Measurements from ENCODE around the gene MAU2. TPM values are rescaled to one million over a fixed set of nuclear protein-coding genes. Genes with fewer than 3 reads are reported as not detected.

Gene MAU2
- total RNA-seq, 4 donors from 2014 or later = 20.9 to 78.2 (median 43.9) TPM

DNA sequence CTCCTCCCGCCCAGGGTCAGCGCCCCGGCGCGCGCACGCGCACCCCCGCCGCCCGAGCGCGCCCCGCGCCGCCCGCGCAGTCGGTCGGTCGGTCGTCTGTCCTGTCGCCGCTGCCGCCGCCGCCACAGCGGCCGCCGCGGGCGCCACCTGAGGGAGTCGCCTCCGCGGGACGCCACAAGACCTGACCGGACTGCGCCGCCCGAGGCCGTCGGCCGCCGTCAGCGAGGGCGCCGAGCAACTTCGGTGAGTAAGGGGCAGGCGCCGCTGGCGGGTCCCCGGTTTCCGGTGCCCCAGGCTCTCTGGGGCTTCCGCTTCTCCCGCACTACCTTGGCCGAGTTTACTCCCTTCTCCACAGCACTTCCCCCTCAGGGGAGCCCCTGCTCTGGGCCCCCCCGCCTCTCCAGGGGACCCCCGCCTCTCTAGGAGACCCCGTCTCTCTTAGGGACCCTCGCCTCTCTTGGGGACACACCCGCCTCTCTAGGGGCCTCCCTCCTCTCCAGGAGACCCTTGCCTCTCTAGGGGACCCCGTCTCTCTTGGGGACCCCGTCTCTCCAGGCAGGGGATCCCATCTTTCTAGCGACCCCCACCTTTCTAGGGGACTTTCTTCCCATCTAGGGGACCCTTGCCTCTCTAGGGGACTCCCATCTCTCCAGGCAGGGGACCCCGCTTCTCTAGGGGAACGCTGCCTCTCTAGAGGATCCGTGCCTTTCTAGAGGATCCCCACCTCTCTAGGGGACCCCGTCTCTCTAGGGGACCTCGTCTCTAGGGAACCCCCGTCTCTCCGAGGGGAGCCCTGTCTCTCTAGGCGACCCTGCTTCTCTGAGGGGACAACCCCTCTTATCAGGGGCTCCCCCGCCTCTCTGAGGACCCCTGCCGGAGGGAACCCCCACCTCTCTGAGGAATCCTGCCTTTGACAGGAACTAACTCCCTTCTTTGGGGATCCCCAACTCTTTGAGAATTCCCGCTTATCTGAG is 65.6 kb downstream of the MAU2 start:
- TF ChIP-seq, protein P1, sequence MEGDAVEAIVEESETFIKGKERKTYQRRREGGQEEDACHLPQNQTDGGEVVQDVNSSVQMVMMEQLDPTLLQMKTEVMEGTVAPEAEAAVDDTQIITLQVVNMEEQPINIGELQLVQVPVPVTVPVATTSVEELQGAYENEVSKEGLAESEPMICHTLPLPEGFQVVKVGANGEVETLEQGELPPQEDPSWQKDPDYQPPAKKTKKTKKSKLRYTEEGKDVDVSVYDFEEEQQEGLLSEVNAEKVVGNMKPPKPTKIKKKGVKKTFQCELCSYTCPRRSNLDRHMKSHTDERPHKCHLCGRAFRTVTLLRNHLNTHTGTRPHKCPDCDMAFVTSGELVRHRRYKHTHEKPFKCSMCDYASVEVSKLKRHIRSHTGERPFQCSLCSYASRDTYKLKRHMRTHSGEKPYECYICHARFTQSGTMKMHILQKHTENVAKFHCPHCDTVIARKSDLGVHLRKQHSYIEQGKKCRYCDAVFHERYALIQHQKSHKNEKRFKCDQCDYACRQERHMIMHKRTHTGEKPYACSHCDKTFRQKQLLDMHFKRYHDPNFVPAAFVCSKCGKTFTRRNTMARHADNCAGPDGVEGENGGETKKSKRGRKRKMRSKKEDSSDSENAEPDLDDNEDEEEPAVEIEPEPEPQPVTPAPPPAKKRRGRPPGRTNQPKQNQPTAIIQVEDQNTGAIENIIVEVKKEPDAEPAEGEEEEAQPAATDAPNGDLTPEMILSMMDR (IDR thresholded peaks at IDR 0.05; ENCODE audit: low read depth) = no peak

DNA sequence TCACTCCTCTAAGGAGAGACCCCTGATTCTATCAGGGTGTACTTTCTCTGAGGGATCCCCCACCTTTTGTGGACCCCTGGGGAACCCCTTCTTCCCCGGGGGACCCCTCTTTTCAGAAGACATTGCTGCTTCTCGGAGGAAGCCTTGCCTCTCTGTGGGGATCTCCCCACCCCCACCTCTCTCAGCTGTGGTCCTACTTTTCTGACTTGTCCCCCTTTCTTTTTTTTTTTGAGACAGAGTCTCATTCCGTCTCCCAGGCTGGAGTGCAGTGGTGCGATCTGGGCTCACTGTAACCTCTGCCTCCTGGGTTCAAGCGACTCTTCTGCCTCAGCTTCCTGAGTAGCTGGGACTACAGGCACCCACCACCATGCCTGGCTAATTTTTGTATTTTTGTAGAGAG is 66.5 kb downstream of the MAU2 start:
- TF ChIP-seq, protein P1 (IDR thresholded peaks at IDR 0.05; ENCODE audit: low read depth) = no peak

DNA sequence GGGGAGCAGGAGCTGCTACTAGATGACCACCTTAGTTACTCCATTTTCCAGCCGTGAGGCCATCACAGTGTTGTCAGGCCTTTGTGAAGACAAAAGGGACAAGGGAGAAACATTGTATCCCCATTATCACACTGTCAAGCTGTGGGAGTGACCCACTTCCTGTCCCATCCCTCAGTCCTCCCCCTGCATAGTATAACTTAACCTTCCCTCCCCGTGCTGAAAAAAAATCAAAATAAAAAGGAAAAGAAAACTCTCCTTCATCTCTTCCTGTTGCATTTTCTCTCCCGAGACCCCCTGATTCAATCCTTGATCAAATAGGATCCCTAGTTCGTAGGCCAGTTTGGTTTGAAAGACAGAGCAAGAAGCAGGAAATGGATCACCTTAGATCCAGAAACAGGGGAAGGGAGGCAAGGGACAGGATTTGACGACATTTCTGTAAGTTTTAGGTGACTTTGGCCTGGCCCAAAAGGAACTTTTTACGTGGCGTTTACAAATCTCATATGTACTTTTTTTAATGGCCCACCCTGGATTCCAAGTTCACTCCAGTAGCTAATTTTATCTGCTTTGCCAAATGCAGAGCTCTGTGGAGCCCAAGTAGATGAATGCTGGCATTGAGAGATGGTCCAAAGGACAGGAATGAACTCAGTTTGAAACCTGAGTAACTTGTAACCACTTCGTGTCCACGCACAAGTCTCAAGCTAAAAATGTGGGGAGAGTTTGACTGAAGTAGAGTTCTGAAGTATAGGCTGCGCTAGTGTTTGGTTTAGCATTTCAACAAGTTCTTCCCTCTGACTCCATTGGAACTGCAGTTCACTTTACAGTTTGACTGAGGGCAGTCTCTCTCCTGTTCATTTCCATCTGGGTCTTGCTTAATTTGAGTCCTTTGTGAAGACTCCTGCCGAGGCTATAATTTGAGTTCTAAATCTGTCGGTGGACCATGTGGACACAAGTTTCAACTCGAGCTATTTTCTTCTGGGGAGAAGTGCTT is 68.2 kb downstream of the MAU2 start:
- TF ChIP-seq, protein P1 (IDR thresholded peaks at IDR 0.05; ENCODE audit: low read depth) = no peak

DNA sequence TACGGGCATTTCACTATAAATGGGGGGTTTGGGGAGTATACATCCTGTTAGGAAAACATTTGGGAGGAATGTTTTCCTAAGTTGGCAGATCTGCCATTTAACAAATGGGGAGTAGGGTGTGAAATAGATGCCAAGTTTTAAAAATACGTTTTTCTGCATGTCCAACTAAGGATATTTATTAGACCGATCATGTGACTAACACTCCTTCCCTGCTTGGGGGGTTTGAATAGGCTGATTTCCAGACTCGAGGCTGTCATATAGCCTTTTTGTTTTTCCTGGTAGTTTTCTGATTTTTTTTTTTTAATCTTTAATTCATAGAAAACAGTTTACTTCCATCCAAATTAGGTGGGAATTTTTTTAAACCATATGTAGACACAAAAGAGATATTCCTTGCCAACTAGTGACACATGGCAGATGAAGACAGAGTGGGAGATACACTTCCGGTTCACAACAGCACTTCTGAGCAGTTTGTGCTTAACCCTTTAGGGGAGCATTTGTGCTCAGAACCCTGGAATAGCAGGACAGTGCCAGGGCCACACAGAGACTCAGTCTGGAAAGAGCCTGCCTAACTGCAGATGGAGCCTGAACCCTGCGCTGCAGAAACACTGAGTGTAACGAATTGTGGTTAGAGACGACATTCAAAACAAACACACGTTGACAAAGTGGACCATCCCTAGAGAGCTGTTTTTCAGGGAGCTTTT is 79.3 kb downstream of the MAU2 start:
- TF ChIP-seq, protein P1 (IDR thresholded peaks at IDR 0.05; ENCODE audit: low read depth) = no peak

DNA sequence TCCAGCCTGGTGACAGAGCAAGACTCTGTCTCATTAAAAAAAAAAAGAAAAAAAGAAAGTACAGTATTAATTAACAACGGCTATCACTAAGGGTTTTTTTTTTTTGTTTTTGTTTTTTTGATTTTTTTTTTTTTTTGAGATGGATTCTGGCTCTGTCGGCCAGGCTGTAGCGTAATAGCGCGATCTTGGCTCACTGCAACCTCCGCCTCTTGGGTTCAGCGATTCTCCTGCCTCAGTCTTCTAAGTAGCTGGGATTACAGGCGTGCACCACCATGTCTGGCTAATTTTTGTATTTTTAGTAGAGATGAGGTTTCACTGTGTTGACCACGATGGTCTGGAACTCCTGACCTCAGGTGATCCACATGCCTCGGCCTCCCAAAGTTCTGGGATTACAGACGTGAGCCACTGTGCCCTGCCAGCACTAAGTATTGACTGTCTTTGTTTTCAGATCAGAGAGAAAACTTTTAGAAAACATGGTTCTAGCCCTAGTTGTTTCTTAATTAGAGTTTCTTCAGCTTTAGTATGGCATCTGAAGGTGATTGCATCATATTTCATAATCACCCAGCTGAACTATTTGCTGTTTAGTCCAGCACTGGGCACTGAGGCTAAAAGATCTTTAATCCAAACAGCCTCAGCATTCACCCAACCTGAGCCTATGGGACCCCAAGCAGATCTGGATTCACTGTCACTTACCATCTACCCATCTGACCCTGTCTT is 82.2 kb downstream of the MAU2 start:
- TF ChIP-seq, protein P1 (IDR thresholded peaks at IDR 0.05; ENCODE audit: low read depth) = no peak

DNA sequence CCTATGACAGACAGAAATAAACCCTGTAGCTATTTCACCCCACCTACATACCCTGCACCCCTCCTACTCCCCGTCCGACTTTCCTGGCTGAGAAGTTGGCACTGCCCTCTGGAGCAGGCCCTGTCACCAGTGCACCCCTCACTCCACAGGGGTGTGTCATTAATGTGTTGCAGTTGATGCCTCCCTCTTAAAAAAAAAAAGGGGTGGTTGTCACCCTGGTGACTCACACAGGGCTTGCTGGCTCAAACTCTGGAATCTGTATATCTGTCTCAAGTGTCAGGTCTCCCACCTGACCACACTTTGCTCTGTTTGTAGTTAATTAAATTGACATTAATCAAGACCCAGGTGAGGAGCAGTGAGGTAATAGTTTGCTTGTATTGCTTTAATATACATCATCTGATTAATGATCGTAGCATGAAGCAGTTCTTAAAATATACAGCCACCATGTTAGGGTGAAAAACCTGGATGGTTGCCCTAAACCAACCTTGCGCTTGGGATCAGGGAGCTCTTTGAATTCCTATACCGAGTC is 82.8 kb downstream of the MAU2 start:
- TF ChIP-seq, protein P1 (IDR thresholded peaks at IDR 0.05; ENCODE audit: low read depth) = no peak
